HEK293T (cell line): ENCODE results near the gene AKR1A1.

Experiments
- ARNT ChIP-seq: fragments of 450-650 bp; IDR thresholded peaks from 2 replicates; pipeline ENCODE4 v1.6.1; 2017; ENCODE audit warnings: mild to moderate bottlenecking
- CTBP1 ChIP-seq: fragments of 450-650 bp; IDR thresholded peaks from 2 replicates; pipeline ENCODE4 v1.6.1; 2016; ENCODE audit warnings: borderline replicate concordance
- ELF4 ChIP-seq: fragments of 450-650 bp; IDR thresholded peaks from 2 replicates; pipeline ENCODE4 v1.6.1; 2017; ENCODE audit warnings: antibody characterized with exemption
- FOXK2 ChIP-seq: fragments of 450-650 bp; IDR thresholded peaks from 2 replicates; pipeline ENCODE4 v1.6.1; 2016; ENCODE audit warnings: mild to moderate bottlenecking
- FOXM1 ChIP-seq: fragments of 450-650 bp; IDR thresholded peaks from 2 replicates; pipeline ENCODE4 v1.6.1; 2017; ENCODE audit warnings: mild to moderate bottlenecking, borderline replicate concordance
- LEF1 ChIP-seq: fragments of 450-650 bp; IDR thresholded peaks from 2 replicates; pipeline ENCODE4 v1.6.1; 2017; ENCODE audit warnings: mild to moderate bottlenecking, borderline replicate concordance
- NFRKB ChIP-seq: fragments of 450-650 bp; IDR thresholded peaks from 2 replicates; pipeline ENCODE4 v1.6.1; 2016; ENCODE audit warnings: mild to moderate bottlenecking, moderate library complexity
- PKNOX1 ChIP-seq: fragments of 450-650 bp; IDR thresholded peaks from 2 replicates; pipeline ENCODE4 v1.6.1; 2016
- SP1 ChIP-seq: fragments of 450-650 bp; IDR thresholded peaks from 2 replicates; pipeline ENCODE4 v1.6.1; 2017
- SUZ12 ChIP-seq: fragments of 450-650 bp; IDR thresholded peaks from 2 replicates; pipeline ENCODE4 v1.6.1; 2016; ENCODE audit warnings: mild to moderate bottlenecking
- TARDBP ChIP-seq: fragments of 450-650 bp; IDR thresholded peaks from 2 replicates; pipeline ENCODE4 v1.6.1; 2016
- ZNF384 ChIP-seq: fragments of 450-650 bp; IDR thresholded peaks from 2 replicates; pipeline ENCODE4 v1.6.1; 2016

DNA sequence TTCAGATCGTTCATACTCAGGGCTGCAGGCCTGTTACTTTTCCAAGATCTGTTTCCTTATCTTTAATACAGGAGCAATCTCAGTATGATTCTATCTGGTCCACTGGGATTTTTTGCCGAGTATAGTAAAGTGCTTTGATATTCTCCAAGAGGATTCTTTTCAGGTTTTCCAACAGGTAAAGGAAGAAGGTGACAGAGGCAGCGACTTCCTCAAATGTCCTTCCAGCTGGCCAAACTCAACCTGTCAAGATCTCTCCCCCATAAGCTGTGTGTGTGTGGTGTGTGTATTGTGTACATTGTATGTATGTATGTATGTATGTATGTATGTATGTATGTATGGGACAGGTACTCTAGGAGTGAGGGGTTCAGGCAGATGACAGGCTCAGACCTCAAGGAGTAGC lies 1.1 kb downstream of the AKR1A1 start:
- TF ChIP-seq NFRKB (no peak), TARDBP (no peak), CTBP1 (no peak), SUZ12 (no peak), FOXM1 (no peak), ELF4 (no peak), PKNOX1 (no peak), LEF1 (no peak), FOXK2 (no peak), SP1 (no peak), ZNF384 (no peak), ARNT (no peak)
